Measurements from ENCODE around the gene FRMD8. TPM values are rescaled to one million over a fixed set of nuclear protein-coding genes. Genes with fewer than 3 reads are reported as not detected.

Gene FRMD8
- total and polyA plus RNA-seq, 9 of the 15 experiments (the other 6 are each of a cell fraction or from before 2014, with no cell fraction given): 4.5 to 54.5 (median 15.8) TPM

GRCh38 chr11:65435981-65436411, 49.6 kb downstream of the FRMD8 start:
- DNase-seq (ENCODE audit: extremely low read depth in 1 of 4, low spot score in 3 of 4) (peak in 1 of 4 experiments; percentile 14), FAIRE-seq (no peak), ATAC-seq (peak; percentile 9)
- BruUV-seq (replicated peaks): no TSS peak
- in situ Hi-C loops (cut with MboI) (no loop called here), intact Hi-C loops (cut with micrococcal nuclease) (no loop called here)
- POLR2A ChIA-PET: interaction anchor here (0.8 to 3.4 kb wide), 13 partner anchors 11 to 87 kb away, joined by 3 to 49 read pairs (median 4); partner anchors contain the start of genes MALAT1 and NEAT1
- Histone ChIP-seq H2AFZ (ENCODE audit: low read depth, low read length) (no peak overlapping the region), H3K36me3 (ENCODE audit: control insufficient read depth, insufficient read depth, low read length) (peaks cover 92% of the 10 kb centered on the region), H3K79me2 (ENCODE audit: control insufficient read depth, insufficient read depth, low read length) (peaks cover 95% of the 10 kb centered on the region), H3K27ac (ENCODE audit: extremely low read depth, low read depth, low read length) (no peak overlapping the region), H3K9me3 (replicated peaks; ENCODE audit: control insufficient read depth, insufficient read depth, low read depth, low read length) (no peaks in the 10 kb centered on the region), H3K27me3 (ENCODE audit: control insufficient read depth in 2 of 2, insufficient read depth in 2 of 2, low read length in 2 of 2) (no peaks in the 10 kb centered on the region), H3K9ac (ENCODE audit: insufficient read depth in 1 of 2, low read depth in 2 of 2, low read length in 2 of 2) (peak overlapping the region in 1 of 2 experiments; percentile 69; a peak in 2 of 4 replicates), H3K4me1 (replicated peaks in 1 of 2; ENCODE audit: control insufficient read depth in 2 of 2, insufficient read depth in 2 of 2, low read length in 2 of 2) (peaks cover 8 to 12% of the 10 kb centered on the region in 2 experiments; a peak in 4 of 5 replicates), H3K9me1 (ENCODE audit: control insufficient read depth, insufficient read depth, low read length) (peaks cover 6% of the 10 kb centered on the region), H3K4me3 (no peak overlapping the region), H4K20me1 (replicated peaks; ENCODE audit: control insufficient read depth, insufficient read depth, low read length) (no peaks in the 10 kb centered on the region), H3K4me2 (ENCODE audit: insufficient read depth, low read length) (no peak overlapping the region)
- CTCF ChIA-PET (ENCODE audit: low intra/inter-chr PET ratio): no interaction called here
- WGBS (ENCODE audit: insufficient coverage, low coverage, missing lambda C conversion rate): 92% methylated on average over 8 of the region's 8 CpGs
- 0 out of 2 replicates have a peak, but pooled peaks have one; percentile 5 for TF ChIP-seq POLR2AphosphoS5 (IDR thresholded peaks at IDR 0.05; ENCODE audit: control insufficient read depth, insufficient read depth, low read depth, low read length)
- no peak for TF ChIP-seq ATF4 (CRISPR knock-in tag; IDR thresholded peaks at IDR 0.05)
- TF ChIP-seq CREB1 (IDR thresholded peaks at IDR 0.05): no peak
- no peak for TF ChIP-seq CREB1 (CRISPR knock-in tag; IDR thresholded peaks at IDR 0.05)
- TF ChIP-seq, protein P1, sequence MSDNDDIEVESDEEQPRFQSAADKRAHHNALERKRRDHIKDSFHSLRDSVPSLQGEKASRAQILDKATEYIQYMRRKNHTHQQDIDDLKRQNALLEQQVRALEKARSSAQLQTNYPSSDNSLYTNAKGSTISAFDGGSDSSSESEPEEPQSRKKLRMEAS (CRISPR knock-in tag; IDR thresholded peaks at IDR 0.05): no peak
- no peak for TF ChIP-seq ELF2 (CRISPR knock-in tag; IDR thresholded peaks at IDR 0.05)
- peak; percentile 24; the same call in 1 of the 2 replicates for TF ChIP-seq RBFOX2 (IDR thresholded peaks at IDR 0.05; ENCODE audit: low read depth, low read length)
- no peak for TF ChIP-seq ZNF140 (CRISPR knock-in tag; IDR thresholded peaks at IDR 0.05)
- peak; percentile 59 for TF ChIP-seq POLR2G (IDR thresholded peaks at IDR 0.05; ENCODE audit: low read depth, low read length)

Measured in K562 (cell line).